Activated CD8-positive, alpha-beta memory T cell treated with anti-CD3 and anti-CD28 coated beads, Interleukin-2, amount 50 U/mL, for 4 hours (primary cell): ENCODE results near the gene OSBPL10.
"Not testable (repeated sequence)": the region's sequence is repeated elsewhere in the genome, so short reads cannot be mapped to it uniquely, and the experiment has no call there.

Experiments
- DNase-seq: peaks from one replicate; pipeline ENCODE4 v3.0.0-alpha.2; 2020

OSBPL10 gene

GRCh38 chr3:31882431-31882830 lies 98.6 kb downstream of the OSBPL10 start:
- no peak for DNase-seq

- DNase-seq = no peak
Observed at GRCh38 chr3:31880482-31881078, 100.5 kb downstream of the OSBPL10 start.

- no peak for DNase-seq
Observed at GRCh38 chr3:31880020-31880419, 101.0 kb downstream of the OSBPL10 start.

DNA sequence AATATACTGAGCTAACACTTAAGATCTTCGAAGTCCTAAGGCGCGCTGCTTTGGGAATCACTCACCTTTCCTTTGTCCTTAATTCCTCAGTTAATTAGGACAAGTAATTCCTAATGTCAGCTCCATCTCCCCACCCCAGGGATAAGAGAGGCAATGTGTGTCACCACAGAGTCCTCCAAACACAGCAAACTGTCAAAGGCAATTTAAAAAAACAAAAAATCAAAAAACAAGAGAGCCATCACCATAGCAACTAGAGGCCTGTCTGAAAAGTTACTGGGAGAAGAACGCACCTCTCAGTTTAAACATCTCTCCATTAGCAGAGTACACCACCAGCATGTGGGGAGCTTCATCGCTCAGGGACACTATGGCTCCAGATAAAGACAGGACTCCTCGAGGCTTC lies 101.7 kb downstream of the OSBPL10 start:
- DNase-seq = no peak

- DNase-seq = no peak
Observed at GRCh38 chr3:31878231-31878838, 102.7 kb downstream of the OSBPL10 start.

DNA sequence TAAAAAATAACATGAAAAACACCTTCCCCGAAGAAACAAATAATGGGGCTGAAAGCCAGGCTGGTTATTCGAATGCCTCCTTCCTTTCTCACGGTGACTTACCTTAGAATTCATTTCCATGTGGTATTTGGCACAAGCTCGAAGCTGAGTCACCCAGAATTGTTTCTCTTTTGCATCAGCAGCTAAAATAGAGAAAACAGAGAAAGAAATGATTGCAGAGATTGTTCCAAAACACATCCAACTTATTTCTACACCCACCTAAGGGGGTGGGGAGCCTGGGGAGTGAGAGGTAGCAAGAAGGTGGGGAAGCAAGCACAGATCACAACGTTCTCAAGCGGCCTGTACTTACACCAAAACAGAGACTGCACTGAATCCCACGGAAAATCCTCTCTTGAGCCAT lies 104.7 kb downstream of the OSBPL10 start:
- DNase-seq = no peak

DNA sequence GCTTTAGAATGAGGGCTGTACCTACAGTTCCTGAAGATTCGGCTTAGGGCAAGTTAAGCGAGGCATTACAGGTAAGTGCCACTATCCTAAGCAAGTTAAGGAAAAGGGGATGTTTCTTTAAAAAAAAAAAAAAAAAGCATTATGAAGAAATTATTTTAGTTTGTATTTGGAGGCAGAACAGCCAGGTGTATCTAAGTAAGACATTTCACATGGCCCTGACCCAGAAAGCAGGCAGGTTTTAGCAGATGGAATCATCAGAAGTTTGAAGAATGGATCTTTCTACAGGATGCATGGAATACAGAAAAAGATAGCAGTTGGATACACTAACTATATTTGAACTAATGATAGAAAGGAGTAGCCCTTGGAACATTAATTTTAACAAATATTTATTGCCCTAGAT lies 105.6 kb downstream of the OSBPL10 start:
- DNase-seq = no peak

DNA sequence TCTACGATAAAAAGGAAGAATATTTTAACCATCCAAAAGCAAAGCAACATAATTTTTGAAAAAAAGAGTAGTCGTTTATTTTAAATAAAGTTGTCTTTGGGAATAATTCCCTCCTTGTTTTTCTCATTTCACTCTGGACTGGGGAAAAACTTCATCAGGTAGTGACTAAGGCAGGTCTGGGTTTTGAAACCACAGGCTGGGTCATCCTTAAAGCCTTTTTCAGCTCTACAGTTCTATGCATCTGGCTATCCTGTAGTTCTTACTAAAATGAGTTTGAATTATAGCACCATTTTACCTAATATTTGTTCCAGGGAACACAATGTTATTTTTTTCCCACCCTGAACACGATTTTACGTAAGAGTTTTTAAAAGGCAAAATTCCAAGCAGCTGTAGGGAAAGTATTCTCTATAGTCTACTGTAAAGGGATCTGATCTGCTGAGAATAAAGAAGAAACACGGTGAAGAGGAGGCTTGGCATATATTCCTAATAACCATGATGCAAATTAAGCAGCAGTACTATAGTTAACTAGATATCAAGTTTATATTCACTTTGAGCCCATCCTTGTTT lies 107.7 kb downstream of the OSBPL10 start:
- DNase-seq = no peak

DNA sequence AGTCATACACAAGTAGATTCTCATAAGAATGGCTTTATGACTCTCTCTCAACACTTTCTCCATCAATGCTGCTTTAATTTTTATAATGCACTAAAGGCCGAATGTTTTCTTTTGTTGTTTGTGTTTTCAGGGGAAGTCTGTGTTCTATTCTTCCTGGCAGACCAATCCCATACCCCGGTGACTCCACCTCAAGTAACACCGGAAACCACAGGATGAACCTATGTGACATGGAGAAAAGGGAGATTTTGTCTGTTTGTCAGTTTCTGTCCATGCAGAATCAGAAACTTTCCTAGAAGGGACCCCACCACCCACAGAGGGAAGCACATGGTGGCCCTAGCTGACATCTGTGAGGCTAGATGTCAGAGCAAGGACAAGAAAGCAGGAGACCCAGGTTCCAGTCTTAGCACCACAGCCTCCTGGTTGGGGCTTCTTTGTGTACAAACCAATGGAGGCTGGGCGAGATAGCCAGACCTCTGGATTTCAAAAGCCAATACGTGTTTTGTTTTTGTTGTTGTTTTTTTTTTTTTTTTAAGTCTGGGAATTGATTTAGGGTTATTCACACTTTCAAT lies 109.0 kb downstream of the OSBPL10 start:
- DNase-seq = no peak

DNA sequence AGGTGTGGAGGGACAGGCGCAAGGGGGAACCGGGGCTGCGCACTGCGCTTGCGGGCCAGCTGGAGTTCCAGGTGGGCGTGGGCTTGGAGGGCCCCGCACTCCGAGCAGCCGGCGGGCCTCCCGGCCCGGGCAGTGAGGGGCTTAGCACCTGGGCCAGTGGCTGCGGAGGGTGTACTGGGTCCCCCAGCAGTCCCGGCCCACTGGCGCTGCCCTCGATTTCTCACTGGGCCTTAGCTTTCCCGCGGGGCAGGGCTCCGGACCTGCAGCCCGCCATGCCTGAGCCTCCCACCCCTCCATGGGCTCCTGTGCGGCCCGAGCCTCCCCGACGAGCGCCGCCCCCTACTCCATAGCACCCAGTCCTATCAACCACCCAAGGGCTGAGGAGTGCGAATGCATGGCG lies 111.0 kb downstream of the OSBPL10 start:
- not testable (repeated sequence) for DNase-seq

DNA sequence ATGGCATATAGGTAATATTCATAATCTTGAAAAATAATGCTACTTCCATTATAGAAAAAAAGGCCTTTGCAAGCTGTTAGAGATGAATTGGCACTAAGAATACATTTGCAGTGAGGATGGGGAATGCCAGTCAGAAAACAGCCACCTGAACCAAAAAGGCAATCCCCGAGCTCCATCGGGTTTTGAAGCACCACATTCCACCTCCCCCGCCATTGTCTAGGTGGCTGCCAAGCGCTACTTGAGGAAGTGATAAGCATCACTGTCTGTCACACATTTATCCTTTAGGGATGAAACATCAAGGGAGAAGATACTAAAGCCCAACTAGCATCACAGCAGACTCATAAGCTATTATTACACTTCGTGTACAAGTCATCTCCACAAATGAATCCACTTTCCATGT lies 112.8 kb downstream of the OSBPL10 start:
- no peak for DNase-seq

- no peak for DNase-seq
Observed at GRCh38 chr3:31862666-31863279, 118.3 kb downstream of the OSBPL10 start.

GRCh38 chr3:31861826-31862225 lies 119.2 kb downstream of the OSBPL10 start:
- no peak for DNase-seq

DNA sequence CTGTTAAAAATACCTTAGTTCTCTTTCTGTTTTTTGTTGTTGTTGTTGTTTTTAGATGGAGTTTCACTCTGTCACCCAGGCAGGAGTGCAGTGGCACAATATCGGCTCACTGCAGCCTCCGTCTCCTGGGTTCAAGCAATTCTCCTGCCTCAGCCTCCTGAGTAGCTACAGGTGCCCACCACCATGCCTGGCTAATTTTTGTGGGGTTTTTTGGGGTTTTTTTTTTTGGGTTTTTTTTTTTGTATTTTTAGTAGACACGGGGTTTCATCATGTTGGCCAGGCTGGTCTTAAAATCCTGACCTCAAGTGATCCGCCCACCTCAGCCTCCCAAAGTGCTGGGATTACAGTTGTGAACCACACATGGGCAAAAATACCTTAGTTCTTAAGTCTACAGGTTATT lies 120.4 kb downstream of the OSBPL10 start:
- not testable (repeated sequence) for DNase-seq

DNA sequence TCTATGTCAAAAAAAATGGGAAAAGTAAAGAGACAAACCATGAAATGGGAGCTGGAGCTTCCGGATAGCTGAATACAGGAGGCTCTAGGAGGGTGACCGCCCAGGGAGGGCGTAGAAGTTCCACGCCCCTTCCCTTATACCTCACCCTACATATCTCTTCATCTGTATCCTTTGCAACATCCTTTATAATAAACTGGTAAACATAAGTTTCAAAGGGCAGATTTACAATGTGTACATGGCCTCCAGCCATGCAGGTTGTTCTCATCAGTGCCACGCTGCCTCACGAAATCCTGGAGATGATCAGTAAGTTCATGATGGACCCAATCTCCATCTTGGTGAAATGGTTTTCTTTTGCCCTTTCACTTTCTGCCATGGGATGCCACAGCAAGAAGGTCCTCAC lies 121.8 kb downstream of the OSBPL10 start:
- DNase-seq = no peak

DNA sequence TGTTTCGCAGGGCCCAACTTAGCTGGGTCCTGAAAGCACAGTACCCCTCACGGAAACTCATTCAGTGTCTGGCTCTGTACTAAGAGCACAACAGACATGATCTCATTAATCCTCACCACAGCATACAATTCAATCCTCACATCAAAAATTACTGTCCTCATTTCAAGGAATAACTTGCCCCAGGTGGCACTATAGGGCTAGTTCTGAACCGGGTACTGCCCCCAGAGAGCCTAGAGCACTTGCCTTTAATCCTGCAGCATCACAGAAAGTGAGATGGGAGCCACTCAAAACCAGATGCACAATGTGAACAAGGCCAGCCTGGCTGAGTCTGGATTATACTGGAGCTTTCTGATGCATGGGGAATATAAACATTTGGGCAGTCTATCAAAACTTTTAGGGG lies 122.6 kb downstream of the OSBPL10 start:
- no peak for DNase-seq

DNA sequence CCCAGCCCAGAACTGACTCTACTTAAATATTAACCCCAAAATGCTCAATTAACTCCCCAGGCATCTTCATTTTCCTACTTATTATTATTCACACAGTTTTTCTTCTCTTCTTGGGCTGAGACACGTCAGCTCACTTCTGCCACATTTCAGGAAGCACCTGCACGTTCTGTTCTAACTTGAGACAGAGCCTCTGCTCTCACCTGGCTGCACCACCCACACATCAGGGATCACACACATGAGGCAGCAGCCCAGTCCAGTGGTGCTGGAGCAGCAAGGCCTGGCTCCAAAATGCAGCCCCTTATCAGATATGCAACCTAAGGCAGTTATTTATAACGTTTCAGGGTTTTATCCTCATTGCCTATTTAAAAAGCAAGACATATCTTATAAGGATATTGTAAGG lies 127.5 kb downstream of the OSBPL10 start:
- no peak for DNase-seq

- DNase-seq = no peak
Observed at GRCh38 chr3:31851278-31851677, 129.8 kb downstream of the OSBPL10 start.

- DNase-seq = no peak
Observed at GRCh38 chr3:31848911-31849310, 132.2 kb downstream of the OSBPL10 start.

DNA sequence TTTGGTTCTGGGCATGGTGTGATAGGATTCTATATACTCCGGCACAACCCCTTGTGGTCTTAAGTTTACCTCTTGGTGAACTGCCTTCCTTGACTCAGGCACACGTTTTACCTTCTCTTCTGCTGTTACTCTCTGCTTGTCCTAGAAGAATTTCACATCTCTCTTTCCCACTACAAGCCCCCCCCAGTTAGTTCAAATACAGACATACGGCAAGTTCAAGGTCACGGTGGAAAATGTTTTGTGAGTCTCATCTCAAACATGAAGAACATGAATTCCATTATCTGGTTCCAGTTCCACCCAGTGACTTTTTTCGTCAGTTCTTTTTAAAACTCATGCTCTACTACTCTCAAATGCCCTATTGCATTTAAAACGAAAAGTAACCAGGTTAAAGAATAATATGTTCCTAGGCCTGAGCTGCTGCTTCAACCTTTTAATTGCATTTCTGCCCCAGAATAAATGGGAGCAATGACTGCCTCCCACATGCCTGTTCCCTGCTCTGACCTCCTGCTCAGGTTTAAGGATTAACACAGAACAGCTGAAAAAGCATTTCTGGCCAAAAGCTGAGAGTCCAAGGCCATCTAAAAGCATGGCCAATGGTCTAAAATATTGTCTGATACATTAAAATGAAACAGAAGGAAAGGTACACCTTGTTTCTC lies 132.8 kb downstream of the OSBPL10 start:
- DNase-seq = no peak

GRCh38 chr3:31847760-31848159 lies 133.3 kb downstream of the OSBPL10 start:
- DNase-seq = no peak

DNA sequence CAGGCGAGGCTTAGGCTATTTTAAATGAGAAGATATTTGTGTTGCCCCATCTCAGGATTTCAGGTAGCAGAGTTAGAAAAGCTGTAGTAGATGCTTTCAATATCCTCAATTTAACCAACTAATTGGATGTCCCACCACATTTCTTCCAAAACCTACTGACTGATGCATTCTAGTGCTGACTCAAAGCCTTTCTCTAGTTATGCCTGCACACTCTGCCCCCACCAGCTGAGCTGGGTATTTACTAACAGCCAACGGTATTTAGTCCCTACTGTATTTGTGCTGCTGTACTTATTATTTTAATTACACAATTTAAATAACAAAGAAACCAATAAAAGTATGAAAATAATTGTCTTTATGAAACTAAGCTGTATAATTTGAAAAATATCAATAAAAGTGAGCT lies 139.5 kb downstream of the OSBPL10 start:
- DNase-seq = no peak

DNA sequence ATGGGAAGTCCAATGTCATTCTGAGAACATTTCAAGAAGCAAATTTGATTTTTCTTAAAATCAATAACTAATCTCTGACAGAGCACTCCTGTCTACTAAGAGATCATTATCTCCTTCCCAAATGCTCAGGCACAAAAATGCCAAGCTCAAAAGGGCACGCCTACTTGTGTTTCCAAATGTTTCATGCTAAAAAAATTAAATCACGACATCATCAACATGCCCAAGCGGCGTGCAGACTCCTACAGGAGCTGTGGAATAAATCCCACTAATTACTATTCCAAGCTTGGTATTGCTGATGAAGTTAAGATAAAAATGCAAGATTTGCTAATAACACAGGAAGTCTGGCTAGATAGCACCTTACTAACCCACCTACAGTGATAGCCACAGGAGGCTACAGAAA lies 140.8 kb downstream of the OSBPL10 start:
- no peak for DNase-seq
